Keratinocyte (primary cell): Measurements from ENCODE around the gene GARIN5B.

Experiments used
- CTCF ChIP-seq, 3 experiments: IDR thresholded peaks in 1 of 3; conservative IDR thresholded peaks in 1 of 3; optimal IDR thresholded peaks in 1 of 3; 2 replicates in 2 of 3; 3 replicates in 1 of 3; pipeline versions ENCODE3 to v1.5.1; 2011; ENCODE audit warnings: low read length in 3 of 3, mild to moderate bottlenecking in 3 of 3, moderate library complexity in 2 of 3, control low read depth in 1 of 3, inconsistent platforms in 1 of 3; ENCODE audit not compliant: insufficient read depth in 2 of 3; ENCODE audit errors: extremely low read depth in 1 of 3
- EZH2 ChIP-seq: IDR thresholded peaks from one replicate; pipeline ENCODE4 v1.6.1; 2012; ENCODE audit warnings: inconsistent platforms, mild to moderate bottlenecking, low read length, moderate library complexity

- TF ChIP-seq CTCF (optimal IDR thresholded peaks at IDR 0.05 in 1 of 3, IDR thresholded peaks at IDR 0.05 in 1 of 3, conservative IDR thresholded peaks at IDR 0.05 in 1 of 3; ENCODE audit: extremely low read depth in 1 of 3, insufficient read depth in 2 of 3, low read length in 3 of 3) (no peak), EZH2 (no peak)
Measured at GRCh38 chr19:55391191-55391670, 28.2 kb upstream of the GARIN5B start.
